HG03520 (cell line): ENCODE measurements around the gene ADA.
A peak's percentile ranks its signal among the peaks of the same experiment; 100 is the strongest.

ENCODE experiments used
- ATAC-seq: cut with Tn5 transposase; IDR thresholded peaks from one replicate; pipeline ENCODE4 v1.9.1; 2021; ENCODE audit warnings: mild to moderate bottlenecking, moderate library complexity; ENCODE audit not compliant: unreplicated experiment

ADA gene

GRCh38 chr20:44625361-44625760 is 26.1 kb downstream of the ADA start:
- no peak for ATAC-seq

DNA sequence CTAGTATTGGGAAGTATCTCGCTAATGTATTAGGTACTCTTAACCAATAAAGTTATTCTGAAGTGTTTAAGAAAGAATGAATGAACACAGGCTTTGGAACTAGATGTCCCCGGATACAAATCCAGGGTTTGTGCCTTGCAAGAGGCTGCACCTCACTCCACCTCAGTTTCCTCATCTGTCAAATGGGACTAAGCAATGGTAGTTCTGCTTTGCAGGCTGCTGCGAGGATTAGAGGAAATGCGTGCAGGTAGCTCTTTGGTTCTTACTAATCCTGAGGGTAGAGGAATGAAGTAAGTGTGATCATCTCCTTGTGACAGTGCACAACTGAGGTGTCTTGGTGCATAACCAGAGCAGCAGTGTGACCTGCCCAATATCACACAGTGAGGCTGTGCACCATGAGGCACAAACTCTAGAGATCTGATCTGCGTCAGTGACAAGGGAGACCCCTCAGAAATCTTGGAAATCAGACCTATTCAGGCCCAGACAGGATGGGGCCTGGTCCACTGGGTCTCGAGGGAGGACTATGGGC is 26.7 kb downstream of the ADA start:
- ATAC-seq = no peak

- no peak for ATAC-seq
Observed at GRCh38 chr20:44624152-44624551, 27.3 kb downstream of the ADA start.

DNA sequence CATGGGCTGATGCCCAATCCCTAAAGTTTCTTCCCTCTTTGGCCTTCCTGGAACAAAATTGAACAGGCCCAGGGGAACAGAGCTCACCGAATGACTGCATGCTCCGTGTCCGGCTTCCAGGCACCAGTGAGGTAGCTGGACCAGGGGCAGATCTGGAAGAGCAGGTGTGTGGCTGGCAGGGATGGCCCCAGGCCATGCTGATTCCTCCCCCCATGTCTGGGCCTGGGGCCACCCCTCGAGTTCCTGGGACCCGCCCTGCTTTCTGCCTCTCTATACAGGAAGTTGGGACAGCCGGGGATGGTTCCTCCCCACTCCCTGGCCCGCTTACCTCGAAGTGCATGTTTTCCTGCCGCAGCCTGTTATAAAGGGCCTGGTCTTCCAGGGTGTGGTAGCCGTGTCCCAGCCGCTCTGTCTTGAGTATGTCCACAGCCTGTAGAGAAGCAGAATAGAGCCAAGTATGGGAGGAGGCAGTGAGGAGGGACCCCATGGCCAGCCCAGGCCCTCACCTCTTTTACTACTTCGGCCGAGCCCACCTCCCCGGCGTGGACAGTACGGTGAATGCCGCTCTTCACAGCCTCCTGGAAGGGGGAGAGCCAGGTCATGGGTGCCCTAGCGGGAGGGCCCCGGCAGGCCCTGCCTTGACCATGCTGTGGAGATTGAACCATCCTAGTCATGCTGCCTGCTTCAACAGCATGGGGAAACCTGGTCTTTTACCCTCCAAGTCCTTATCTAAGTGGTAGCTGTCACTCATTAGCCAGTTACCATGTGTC is 28.8 kb downstream of the ADA start:
- no peak for ATAC-seq

GRCh38 chr20:44621939-44622338 is 29.6 kb downstream of the ADA start:
- no peak for ATAC-seq

DNA sequence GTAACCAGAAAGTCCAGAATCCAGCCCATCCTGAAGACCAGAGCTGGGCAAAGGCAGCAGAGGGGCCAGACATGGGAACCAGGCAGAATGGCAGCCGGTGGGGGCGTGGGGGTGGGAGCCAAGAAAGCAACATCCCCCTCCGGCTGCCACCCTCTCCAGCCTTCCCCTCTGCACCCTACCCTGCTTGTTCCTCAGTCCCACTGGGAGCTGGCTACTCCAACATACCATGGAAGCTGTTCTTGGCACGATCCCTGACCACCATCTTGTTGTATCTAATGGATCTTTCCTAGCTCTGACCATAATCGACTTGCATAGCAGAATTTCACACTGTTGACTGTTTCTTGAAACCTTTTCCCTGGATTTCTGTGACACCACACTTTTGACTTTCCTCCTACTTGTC is 30.2 kb downstream of the ADA start:
- ATAC-seq = no peak

- no peak for ATAC-seq
Observed at GRCh38 chr20:44620030-44620429, 31.5 kb downstream of the ADA start.

DNA sequence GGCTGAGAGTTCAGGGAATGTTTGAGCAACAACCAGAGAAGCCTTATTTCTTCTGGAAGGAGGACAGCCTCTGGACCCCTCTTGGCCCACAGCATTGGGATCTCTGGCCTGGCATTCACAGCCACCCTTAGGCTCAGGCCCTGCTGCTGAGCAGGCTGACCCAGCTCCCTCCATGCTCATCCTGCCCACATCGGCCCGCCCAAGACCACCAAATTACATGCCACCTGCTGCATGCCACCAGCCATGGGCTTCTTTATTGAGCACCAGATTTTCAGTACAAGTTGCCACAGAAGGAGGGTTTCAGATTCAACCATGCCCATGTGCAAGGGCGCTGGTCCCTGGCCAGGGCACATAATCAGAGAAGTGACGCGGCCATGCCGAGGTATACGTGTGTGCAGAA is 32.2 kb downstream of the ADA start:
- no peak for ATAC-seq

DNA sequence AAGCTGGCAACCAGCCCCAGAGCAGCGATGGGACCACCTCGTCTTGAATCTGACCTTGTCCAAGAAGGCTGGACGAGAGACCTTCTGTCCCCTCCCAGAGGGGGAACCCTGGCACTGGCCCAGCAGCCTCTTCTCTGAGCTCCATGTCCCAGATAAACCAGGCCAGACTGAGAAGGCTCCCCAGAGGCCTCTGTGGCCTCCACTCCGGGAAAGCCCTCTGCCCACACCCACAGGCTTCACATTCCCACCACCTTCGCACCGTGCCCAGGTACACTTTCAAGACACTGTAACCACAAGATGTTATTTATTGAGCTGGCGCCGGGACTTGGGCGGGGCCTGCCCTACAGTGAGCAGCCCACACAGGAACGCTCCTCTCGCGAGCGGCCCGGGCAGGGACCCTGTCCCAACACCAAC is 33.2 kb downstream of the ADA start:
- no peak for ATAC-seq

DNA sequence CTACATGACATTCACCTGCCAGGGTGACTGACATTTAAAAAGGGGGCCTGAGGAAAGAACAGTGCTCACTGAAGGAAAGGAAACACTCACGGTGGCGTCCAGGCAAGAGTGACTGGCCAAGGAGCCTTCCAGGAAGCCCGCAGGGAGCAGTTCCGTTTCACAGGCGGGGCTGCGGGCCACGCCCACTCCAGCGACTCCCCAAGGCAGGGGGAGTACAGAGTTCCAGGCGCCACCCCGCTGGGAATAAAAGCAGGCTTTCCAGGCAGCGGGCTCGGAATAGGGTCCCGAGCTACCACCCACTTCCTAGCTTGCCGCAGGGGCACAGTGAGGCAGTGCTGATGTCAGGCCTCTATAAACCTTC is 34.9 kb downstream of the ADA start:
- no peak for ATAC-seq

DNA sequence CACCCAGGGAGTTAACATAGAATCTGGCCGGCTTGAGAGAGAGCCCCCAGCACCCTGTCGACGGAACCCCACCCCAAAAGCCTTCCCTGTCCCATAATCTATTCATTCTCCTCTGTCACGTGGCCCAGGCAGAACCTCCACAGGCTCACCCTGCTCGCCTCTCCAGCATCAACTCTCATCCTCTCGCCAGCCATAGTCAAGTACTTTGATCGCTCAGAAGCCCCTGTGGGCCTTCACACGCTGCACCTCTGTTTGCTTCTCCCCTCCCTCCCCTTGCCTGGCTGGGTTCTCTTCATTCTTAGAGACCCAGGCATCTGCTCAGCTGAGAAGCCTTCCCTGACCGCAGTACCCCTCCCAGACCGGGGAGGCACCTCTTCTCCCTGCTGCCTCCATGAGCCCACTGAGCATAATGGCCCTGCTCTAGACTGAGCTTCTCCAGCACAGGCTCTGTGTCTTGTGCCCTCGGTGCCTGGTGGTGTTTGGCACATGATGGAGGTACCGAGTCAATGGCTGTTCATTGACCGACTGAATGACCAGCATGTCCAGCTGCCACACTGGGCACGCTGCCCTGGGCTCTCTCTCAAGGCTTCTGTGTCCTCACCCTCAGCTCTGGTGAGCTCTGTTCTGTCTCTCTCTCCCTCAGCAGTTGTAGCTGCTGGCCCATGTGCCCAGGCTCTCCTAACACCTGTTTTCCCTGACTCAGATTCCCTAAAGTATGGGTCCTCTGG is 35.5 kb downstream of the ADA start:
- ATAC-seq = no peak

- ATAC-seq = no peak
Observed at GRCh38 chr20:44615169-44615791, 36.2 kb downstream of the ADA start.

DNA sequence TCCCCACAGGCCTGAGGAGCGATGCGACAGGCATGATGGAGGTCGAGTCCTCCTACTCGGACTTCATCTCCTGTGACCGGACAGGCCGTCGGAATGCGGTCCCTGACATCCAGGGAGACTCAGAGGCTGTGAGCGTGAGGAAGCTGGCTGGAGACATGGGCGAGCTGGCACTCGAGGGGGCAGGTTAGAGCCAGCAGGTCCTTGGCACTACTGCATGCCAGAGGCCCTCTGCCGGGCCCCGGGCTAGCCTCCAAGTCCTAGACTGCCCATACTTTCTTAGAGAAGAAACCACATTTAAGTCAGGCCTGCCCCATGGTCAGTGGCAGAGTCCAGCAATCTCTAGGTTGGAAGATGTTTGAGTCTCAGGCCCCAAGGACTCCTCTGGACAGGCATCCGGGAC is 37.0 kb downstream of the ADA start:
- ATAC-seq = no peak

GRCh38 chr20:44613575-44613974 is 37.9 kb downstream of the ADA start:
- ATAC-seq = no peak

DNA sequence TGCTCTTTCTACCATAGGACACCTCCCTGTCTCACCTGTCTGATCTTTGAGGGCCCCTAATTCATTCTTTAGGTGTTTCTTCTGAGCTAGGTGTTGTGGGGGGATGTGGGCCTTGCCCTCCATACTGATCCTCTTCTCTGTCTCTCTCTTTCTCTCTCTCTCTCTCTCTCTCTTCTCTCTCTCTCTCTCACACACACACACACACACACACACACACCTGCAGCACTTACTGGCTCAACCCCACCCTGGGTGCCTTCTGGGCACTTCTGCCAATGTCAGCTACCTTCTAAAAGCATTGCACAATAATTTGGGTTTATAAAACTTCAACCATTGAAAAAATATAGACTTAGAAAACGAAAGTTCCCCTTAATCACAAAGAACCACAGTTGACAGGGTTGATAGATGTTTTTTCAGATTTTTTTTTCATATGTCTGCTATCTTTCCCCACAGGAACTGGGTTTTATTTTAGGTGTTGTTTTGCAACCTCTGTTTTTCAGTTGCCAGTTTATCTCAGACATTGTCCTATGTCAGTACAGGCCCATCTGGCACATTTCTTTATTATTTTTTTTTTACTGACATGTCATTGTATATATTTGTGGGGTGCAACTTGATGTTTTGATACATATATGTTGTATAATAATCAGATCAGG is 41.1 kb downstream of the ADA start:
- ATAC-seq = no peak

DNA sequence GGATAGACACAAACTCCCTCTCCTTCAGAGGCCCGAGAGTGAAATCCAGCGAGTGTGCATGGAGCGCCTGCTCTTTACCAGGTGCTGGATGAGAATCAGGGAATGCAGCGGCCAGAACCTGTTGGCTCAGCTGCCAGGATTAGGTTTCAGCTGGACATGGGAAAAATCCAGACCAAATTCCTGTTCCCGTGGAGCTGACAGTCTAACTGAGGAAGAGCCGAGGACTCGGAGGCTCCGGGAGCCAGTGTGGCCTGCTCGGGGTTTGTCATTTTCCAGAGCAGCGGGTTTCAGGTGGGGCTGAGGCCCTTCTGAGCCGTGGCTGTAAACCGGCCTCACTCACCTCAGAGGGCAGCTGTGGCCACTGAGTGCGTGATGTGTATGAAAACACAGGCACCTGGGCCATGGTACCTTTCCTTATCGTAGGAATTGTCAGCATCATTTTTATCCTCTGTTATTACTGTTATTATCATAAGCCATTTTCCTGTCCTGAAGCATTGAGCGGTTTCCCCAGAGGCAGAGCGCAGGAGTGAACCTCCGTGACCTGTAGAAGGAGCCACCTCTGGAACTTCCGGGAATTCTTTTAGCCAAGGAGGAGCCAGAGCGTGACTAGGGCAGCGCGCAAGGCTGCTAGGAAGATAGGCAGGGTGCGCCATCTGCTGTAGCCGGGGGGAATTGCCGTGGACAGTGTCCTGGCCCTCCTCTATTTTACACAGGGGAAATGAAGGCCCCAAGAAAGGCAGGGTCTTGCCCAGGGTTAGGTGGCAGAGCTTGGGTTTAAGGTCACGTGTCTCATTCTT is 41.8 kb downstream of the ADA start:
- peak; percentile 78 for ATAC-seq

- ATAC-seq = no peak
Observed at GRCh38 chr20:44609006-44609515, 42.4 kb downstream of the ADA start.

DNA sequence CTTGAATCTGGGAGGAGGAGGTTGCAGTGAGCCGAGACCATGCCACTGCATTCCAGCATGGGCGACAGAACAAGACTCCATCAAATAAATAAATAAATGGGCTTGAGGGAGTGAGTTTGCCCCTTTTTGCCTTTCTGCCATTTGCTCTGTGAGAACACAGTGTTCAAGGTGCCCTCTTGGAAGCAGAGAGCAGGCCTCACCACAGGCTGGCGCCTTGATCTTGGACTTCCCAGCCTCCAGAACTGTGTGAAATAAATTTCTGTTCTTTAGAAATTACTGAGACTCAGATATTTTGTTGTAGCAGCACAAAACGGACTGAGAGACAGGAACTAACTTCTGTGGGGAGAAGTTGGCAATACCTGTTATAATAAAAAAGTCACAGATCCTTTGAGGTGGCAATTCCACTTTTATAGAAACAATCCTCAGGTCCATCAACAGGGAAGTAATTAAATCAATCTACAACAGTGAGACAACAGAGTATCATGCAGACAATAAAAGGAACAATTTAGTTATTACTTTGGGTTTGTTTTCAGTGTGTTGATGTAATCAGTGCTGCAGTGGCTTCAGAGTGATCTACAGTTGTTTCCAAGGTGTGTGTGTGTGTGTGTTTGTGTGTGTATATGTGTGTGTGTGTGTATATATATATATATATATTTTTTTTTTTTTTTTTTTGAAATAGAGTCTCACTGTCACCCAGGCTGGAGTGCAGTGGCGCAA is 44.6 kb downstream of the ADA start:
- no peak for ATAC-seq

DNA sequence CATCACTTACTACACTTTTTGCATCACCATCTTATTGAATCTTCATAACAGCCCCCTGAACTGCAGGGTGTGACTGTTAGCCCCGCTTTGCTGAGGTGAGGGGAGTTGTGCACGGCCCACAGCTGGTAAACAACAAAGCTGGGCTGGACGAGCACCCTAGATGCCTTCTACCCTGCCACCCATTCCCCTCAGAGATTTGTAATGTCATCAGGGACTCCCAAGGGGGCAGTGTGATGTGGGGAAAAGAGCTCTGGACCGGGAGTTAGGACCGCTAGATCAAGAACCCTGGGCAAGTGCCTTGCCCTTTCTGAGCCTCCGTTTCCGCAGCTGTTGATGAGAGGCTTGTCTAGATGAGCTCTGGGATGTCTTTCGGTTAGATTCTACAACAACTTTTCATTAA is 48.2 kb downstream of the ADA start:
- ATAC-seq = no peak

GRCh38 chr20:44601801-44602204 is 49.7 kb downstream of the ADA start:
- ATAC-seq = no peak
